PFSK-1 (cell line): ENCODE measurements around the gene BRCA2.

ENCODE experiments used
- FOXP2 ChIP-seq: optimal IDR thresholded peaks from 2 replicates; pipeline ENCODE3; 2011; ENCODE audit warnings: borderline replicate concordance, control low read depth, inconsistent platforms; ENCODE audit not compliant: insufficient read depth; ENCODE audit errors: extremely low read length, extremely low read depth
- POLR2AphosphoS5 ChIP-seq: IDR thresholded peaks from 2 replicates; pipeline ENCODE4 v1.6.1; 2012; ENCODE audit warnings: low read depth, mild to moderate bottlenecking, control low read depth, low read length, moderate library complexity
- SIN3A ChIP-seq: IDR thresholded peaks from 2 replicates; pipeline ENCODE4 v1.6.1; 2012; ENCODE audit warnings: mild to moderate bottlenecking, low read length, moderate library complexity, borderline replicate concordance; ENCODE audit not compliant: insufficient read depth
- TAF1 ChIP-seq: IDR thresholded peaks from 2 replicates; pipeline ENCODE4 v1.6.1; 2012; ENCODE audit warnings: low read length, control low read depth, borderline replicate concordance; ENCODE audit not compliant: insufficient read depth
- TF ChIP-seq, protein P1 (sequence below), 2 experiments: IDR thresholded peaks; 2 replicates each; pipeline versions ENCODE4 v1.6.1 to v1.8.0; 2011 to 2012; ENCODE audit warnings: low read depth in 2 of 2, low read length in 2 of 2, control low read depth in 1 of 2, inconsistent platforms in 1 of 2, mild to moderate bottlenecking in 1 of 2, moderate library complexity in 1 of 2; ENCODE audit not compliant: insufficient read depth in 1 of 2

BRCA2 gene

DNA sequence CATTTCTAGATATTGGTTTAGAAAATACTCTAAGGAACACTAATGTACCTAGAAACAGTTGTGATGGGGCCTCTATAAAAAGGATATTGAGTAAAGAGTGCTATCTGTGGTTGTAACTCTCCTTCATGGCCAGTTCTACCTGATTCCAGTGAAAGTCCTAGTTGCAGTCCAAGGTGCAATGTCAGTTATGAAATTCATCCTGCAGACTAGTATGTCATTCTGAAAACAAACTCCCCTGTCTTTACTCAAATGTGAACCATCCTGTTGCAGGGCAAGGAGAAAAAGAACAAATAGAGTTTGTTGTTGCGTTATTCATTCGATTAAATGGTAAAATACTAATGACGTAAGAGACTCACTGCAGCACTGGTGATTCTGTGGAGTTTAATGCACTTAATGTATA, 130.9 kb downstream of the BRCA2 start:
- no peak for TF ChIP-seq SIN3A
- no peak for TF ChIP-seq POLR2AphosphoS5
- no peak for TF ChIP-seq FOXP2
- no peak for TF ChIP-seq TAF1
- TF ChIP-seq, protein P1, sequence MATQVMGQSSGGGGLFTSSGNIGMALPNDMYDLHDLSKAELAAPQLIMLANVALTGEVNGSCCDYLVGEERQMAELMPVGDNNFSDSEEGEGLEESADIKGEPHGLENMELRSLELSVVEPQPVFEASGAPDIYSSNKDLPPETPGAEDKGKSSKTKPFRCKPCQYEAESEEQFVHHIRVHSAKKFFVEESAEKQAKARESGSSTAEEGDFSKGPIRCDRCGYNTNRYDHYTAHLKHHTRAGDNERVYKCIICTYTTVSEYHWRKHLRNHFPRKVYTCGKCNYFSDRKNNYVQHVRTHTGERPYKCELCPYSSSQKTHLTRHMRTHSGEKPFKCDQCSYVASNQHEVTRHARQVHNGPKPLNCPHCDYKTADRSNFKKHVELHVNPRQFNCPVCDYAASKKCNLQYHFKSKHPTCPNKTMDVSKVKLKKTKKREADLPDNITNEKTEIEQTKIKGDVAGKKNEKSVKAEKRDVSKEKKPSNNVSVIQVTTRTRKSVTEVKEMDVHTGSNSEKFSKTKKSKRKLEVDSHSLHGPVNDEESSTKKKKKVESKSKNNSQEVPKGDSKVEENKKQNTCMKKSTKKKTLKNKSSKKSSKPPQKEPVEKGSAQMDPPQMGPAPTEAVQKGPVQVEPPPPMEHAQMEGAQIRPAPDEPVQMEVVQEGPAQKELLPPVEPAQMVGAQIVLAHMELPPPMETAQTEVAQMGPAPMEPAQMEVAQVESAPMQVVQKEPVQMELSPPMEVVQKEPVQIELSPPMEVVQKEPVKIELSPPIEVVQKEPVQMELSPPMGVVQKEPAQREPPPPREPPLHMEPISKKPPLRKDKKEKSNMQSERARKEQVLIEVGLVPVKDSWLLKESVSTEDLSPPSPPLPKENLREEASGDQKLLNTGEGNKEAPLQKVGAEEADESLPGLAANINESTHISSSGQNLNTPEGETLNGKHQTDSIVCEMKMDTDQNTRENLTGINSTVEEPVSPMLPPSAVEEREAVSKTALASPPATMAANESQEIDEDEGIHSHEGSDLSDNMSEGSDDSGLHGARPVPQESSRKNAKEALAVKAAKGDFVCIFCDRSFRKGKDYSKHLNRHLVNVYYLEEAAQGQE (IDR thresholded peaks at IDR 0.05; ENCODE audit: insufficient read depth in 1 of 2, low read depth in 2 of 2, low read length in 2 of 2), result no peak

DNA sequence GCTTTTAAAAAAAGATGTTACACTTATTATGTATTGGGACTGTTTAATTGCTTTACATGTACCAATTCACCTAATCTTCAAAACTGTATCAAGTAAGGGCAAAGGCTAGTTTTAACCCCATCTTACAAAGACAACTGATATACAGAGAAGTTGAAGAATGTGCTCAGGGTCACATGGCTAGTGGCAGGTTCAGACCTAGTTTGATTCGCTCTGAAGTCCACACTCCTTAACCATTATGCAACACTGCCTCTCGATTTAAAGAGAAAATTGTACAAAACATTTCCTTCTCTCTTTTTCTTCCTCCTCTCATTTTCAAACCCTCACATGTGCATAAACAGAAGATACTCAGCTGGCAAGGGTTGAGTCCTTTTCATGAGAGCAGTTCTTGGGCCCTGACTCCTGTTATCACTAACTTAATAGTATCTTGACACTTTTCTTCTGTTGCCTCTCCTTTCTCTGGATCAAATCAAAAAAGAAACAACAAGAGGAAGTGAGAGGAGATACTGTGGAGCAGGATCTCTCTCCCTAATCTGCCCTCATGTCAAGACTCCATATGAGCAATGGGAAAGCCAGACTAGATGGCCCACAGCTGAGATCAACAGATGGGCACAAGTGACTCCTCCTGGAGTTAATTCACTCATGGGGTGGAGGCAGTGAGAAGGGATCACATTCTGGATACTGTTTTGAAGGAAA, 131.6 kb downstream of the BRCA2 start:
- TF ChIP-seq POLR2AphosphoS5 (no peak), TAF1 (no peak), SIN3A (no peak), FOXP2 (no peak)
- TF ChIP-seq, protein P1 (IDR thresholded peaks at IDR 0.05; ENCODE audit: insufficient read depth in 1 of 2, low read depth in 2 of 2, low read length in 2 of 2), result no peak

DNA sequence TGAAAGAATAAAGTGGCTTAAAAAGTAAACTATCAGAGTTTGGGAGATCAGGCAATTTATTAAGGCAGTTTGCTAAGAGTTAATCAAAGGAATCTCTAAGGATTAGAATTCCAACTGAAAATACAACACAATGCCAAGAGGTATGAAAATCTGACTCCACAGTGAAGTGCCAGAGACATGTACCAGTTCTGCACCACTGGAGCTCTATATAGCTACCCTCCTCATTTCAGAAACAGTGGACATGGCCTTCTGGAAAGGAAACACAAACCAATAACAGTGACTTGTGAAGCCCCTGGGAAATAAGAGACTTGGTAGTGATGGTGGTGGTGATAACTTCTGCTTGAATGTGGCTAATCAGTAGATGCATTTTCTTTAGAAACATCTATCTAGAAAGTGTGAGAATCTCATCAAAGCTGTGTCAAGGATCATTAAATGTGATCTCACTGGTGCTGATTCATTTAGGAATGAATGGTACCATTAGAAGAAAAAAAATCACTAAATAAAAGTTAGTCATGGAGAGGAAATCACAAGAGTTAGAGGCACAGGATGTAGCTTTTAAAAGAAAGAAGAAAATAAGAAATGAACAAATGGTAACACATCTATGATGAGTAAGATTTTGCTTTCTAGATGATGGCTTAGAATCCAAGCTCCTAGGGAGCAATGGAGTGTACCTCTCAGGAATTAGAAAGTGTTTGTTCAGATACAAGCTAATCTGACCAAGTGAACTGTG, 132.8 kb downstream of the BRCA2 start:
- TF ChIP-seq SIN3A (no peak), FOXP2 (no peak), POLR2AphosphoS5 (no peak), TAF1 (no peak)
- TF ChIP-seq, protein P1 (IDR thresholded peaks at IDR 0.05; ENCODE audit: insufficient read depth in 1 of 2, low read depth in 2 of 2, low read length in 2 of 2), result no peak

DNA sequence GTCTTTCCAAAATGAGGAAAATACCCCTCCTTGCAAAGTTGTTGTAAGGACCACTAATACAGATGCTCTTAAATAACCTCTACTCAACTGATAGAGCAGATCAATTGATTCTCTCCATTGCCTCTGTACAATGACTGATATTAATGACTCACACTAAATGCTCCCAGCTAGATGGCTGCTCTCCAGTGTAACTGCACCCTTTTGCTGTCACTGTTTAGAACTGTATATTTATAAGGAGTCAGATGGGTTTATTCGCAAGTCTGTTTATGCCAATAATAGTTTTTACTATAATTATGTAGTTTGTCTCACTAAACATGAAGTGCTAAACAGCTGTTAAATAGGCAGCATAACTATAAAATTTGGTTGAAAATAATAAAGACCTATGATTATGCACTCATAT, 133.7 kb downstream of the BRCA2 start:
- no peak for TF ChIP-seq FOXP2
- TF ChIP-seq, protein P1 (IDR thresholded peaks at IDR 0.05; ENCODE audit: insufficient read depth in 1 of 2, low read depth in 2 of 2, low read length in 2 of 2), result no peak
- no peak for TF ChIP-seq SIN3A
- TF ChIP-seq POLR2AphosphoS5, result no peak
- no peak for TF ChIP-seq TAF1
